HG02943 (cell line): ENCODE data around the gene RELN.

Experiments used
- ATAC-seq: cut with Tn5 transposase; IDR thresholded peaks from one replicate; pipeline ENCODE4 v1.9.1; 2021; ENCODE audit warnings: mild to moderate bottlenecking, low read depth, moderate library complexity; ENCODE audit not compliant: unreplicated experiment

RELN gene

DNA sequence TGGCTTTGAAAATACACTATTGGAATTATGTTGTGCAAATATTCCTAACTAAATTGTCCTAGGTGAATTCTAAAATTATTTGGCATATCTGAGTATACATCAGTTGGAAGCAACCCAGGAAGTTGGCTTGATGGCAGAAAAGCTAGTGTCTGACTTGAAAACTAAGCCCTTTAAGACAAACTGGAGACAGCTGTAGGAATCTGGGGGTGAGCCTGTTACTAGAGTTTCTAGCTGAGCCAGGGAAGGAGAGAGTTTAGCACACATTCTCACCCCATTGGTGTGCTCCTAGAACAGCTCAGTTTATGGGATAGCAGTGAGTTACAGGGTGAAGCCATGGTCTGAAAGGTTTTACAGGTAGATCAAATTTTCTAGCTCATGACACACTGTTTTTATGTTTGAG lies 333.2 kb downstream of the RELN start:
- ATAC-seq = no peak

DNA sequence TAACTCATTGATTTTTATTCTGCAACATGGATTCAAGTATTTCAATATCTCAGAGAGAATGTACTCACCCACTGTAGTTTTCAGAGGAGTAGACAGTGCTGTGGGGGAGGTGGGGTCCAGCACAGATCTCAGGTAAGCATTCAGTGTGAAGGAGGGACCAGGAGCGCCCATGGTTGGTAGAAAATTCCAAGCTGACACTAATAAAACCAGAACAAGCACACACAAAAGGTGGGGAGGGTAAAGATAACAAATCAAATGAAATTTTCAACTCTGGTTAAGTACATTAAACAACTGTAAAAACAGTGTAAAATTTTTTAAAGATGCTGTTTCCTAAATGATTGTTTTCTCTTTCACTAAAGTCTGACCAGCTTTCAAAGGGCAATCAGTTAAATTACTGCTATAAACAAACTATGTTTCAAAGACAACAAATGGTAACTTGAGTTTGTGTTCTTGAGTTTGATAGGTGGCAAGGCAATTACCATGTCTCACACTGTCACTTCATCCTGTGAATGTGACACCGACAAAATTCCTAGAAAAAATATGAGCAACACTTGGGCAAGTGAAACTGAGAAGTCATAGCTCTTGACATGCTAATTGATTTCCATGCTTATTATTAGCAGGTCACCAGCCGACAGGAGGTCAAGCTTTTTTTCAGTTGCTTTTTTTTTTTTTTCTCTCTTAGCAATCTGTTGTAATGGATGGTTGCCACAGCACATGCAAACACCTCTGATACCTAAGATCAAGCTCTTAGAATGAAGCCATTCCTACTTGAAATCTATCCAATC lies 337.7 kb downstream of the RELN start:
- ATAC-seq = no peak

DNA sequence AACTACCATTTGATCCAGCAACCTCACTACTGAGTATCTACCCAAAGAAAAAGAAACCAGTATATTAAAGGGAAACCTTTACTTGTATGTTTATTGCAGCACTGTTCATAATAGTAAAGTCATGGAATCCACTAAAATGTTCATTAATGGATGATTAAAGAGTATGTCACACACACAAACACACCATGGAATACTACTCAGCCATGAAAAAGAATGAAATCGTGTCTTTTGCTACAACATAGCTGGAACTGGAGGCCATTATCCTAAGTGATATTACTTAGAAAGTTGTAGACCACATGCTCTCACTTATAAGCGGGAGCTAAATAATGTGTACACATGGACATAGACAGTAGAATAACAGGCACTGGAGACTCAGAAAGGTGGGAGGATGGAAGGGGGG lies 340.4 kb downstream of the RELN start:
- no peak for ATAC-seq

DNA sequence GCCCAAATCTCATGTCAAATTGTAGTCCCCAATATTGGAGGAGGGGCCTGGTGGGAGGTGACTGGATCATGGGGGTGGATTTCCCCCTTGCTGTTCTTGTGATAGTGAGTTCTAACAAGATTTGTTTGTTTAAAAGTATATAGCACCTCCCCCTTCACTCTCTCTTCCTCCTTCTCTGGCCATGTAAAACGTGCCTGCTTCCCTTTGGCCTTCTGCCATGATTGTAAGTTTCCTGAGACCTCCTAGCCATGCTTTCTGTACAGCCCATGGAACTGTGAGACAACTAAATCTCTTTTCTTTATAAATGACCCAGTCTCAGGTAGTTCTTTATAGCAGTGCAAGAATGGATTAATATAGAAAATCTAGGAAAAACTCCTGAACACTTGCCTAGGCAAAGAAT lies 341.3 kb downstream of the RELN start:
- ATAC-seq = no peak

DNA sequence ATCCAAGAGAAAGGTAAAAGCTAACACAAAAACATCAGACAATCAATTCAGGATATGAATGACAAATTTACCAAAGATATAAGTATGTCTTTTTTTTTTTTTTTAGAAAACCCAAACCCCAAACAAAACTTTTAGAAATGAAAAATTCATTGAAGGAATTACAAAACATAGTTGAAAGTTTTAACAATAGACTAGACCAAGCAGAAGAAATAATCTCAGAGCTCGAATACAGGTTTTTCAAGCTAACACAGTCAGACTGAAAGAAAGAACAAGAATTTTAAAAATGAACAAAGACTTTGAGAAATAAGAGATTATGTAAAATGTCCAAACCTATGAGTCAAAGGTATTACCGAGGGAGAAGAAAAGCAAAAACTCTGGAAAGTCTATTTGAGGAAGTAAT lies 345.1 kb downstream of the RELN start:
- ATAC-seq = no peak

DNA sequence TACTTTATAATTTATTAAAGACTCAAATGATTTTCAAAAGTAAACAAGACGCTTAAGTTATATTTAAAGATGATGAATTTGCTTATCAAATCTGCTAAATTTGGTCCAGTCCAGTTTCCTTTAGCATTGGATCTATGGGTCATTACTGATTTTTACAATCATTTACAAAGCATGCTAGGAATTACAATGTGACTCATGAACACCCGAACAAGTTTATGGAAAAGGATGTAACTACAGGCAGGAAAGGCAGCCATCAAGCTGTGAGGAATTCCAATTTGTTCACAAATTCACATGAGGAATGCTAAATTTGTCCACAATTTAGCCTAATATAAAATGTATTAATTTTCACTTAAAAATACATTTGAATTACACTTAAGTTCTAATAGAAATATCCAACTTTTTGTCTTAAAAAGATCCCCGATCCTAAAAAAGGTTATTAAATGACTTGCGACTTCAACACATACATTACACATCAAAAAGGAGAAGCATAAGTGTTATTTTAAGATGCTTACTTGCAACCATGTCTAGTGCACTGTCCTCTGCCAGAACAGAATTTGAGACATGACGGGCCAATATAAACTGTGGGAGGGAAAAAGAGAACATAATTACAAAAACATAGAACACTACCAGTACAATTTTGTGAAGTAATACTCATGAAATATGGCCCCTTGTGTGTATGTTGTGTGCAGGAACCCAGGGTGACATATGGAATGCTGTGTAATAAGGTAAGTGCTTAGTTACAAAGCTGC lies 349.3 kb downstream of the RELN start:
- ATAC-seq = no peak

DNA sequence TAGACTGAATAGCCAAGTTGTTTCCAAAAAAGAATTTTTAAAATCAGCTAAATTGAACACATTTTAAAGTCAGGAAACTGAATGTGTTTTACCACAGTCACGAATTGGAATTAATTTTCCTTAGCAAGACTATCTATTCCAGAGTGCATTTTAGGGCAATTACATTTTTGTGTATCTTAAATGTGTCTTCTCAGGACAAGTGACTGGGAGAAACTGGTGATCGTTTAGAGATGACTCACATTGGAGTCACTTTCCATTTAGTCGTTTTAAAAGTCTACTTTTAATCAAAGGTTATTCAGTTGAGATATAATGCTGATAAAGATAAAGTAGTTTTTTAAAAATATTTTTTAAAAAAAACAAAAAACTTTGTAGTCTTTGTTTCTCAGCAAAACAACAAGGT lies 351.7 kb downstream of the RELN start:
- ATAC-seq = no peak

DNA sequence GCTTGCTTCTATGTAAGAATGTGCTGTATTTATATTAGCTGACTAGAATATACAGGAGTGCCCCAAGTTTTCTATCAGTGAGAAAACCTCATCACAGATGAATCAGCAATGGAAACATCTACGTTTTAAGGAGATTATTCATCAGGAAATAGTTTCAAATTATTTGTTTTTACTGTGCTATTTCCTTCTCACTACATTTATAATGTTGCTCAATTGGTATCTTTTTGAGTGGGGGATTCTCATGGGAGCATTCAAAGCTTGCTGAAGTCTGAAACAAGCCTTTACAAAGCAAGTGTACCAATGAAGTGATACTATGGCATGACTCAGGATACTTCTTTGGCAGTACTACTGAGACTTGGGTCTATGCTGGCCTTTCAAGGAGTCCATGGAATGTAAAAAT lies 352.4 kb downstream of the RELN start:
- ATAC-seq = no peak

DNA sequence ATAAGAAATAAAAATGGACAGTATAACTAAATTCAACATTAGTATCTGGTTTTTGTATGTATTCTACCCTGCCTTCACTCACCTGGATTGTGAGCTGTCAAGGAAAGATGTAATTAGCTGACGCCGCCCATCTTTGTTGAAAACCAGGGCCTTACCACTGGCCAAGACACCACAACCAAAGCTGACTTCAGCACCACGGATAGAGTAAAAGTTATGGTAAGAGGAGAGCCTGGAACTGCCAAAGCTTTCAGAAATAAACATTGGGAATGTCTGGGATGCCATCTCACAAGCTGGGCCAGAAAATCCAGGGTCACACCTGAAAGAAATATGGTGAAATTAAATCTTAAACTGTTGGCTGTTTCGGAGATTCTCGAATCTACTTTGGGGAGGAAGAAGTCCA lies 353.3 kb downstream of the RELN start:
- ATAC-seq = no peak

DNA sequence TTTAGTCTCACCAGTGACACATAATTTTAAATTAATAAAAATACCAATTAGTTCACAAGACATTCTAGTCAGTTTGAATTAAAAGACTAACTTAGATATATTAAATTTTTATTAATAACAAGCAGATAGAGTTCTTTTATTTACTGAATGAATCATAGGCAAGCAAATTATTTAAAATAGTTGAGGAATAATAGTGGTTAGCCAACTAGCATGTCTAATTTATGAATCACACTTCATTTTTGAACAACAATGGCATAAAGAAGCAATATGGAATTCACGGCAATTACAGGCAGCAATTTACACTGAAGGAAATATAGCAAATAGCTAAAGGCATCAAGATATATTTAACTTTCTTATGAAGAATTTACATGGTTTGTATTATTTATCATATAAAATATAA lies 356.5 kb downstream of the RELN start:
- no peak for ATAC-seq

DNA sequence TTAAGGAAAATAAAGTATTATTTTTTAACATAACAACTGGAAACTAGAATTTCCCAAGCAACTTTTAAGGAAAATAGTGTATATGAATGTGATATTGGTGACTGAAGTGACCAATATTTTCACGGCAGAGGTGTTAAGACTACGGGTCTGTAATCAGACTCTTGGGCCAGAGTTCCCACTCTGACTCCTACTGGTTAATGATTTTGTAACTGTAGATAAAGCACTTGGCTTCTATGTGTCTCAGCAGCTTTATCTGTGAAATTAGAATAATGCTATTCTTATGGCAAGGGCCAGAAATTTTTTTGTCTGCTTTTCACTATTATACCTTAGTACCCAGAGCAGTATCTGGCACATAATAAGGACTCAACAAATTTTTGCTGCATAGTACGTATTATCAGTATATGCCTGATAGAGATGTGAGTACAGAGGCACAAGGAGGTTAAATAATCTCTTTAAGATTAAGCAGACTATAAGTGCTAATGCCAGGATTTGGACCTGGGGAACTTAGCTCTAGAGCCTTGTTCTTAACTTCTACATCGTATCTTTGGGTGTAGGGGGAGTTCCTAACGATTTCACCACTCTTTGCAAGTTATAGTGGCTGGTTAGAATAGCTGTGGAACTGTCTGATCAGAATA lies 357.3 kb downstream of the RELN start:
- ATAC-seq = no peak

DNA sequence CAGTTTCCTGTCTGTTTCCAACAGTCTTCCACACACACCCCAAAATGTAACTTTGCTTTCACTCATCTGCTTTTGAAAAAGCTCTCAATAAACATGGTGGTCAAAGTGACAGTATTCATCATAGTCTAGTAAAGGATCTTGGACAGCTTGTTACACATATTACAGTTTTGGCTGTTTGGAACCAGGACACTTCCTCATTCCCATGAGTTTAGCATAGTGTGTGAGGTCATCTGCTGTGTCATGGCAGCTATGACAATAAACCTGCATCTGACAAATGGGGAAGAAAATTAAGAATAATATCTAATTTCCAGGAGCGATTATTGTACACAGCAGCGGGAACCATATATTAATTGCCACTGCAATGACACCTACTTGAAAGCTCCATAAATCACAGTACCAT lies 359.1 kb downstream of the RELN start:
- no peak for ATAC-seq

DNA sequence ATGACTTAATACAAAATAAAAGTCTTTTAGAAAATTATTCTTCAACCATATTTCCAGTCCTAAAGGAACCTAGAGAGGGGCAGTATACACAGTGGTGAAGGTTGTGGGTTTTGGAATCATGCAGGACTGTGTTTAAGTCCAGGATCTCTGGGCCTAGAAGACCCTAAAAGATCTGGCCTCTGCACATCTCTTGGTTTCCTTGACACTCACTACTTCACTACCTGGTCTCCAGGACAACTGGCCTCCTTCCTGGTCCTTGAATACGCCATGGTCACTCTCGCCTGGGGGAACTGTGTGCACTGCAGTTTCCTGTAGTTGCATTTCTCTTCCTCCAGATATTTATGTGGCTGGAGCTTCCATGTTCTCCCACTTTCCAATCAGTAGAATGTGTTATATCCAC lies 360.7 kb downstream of the RELN start:
- ATAC-seq = no peak

DNA sequence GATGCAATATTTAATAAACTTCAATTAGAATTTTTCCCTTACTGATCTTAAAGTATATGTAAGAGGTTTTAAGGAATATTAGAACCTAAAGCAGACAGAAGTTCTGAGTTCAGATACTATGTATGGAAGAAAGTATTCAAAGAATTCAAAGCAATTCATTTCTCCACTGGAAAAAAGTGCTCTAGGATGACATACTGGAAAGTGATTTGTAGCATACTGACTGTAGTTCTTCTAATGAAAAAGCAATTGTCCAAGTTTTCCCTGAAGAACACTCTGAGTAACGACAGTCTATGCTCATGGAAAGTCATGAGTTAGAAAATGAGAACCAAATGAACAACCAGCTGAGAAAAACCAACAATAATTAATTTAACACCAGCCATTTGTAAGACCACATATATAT lies 362.7 kb downstream of the RELN start:
- ATAC-seq = no peak

DNA sequence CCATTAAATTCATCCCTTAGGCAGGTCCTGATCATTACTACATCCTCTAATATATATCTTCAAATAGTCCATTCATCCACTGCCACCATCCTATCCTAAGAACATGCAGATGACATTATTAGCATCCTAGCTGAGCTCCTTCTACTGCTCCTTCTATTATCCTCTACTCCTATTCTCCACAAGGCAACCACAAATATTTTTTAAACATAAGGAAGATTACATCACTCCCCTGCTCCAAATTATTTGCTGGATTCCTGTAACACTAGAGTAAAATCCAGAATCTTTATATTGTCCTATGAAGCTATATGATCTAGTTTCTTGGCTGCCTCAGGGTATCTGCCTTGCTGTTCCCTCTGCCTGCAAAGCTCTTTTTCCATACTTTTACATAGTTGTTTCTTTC lies 367.2 kb downstream of the RELN start:
- no peak for ATAC-seq

DNA sequence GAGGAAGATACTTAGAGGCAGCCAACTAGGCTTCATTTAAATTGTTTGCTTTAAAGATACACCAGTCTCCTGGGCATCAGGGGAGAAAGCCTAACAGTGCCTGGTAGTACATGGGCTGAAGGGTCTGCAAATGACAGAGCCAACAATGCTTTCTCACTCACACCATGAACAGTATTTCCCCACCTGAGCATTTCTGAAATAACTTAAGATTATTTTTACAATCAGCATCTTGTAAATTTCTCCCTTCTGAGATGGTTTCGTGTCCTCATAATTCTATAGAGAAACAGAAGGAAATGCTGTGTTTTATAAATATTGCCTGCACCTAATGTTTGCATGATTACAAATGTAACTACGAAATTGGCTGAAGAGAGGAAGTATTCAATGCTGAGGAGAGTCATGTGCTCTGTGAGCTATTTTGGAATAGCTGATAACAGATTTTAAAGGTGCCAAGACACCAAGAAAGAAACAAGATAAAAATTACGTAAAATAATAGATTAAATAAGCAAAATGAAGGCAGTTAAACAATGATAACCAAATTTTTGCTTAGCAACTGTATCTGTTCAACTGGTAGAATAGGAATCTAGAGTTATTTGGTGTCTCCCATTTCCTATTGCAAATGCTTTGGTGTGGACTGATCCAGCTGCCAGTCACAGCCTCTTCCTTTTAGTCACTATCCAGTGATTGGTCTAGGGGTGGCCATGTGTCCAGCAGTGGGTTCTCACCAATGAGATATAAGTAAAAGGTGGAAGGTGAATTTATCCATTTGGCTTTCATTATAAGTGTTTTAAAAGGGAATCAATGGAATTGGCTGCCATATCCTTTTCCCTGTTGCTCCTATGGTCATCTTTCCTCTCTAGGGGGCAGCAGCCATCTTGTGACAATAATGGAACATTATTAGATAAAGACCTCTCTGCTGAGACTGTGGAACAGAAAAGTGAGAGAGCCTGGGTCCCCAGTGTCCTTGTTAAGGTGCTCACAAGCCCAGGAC lies 375.5 kb downstream of the RELN start:
- ATAC-seq = no peak

DNA sequence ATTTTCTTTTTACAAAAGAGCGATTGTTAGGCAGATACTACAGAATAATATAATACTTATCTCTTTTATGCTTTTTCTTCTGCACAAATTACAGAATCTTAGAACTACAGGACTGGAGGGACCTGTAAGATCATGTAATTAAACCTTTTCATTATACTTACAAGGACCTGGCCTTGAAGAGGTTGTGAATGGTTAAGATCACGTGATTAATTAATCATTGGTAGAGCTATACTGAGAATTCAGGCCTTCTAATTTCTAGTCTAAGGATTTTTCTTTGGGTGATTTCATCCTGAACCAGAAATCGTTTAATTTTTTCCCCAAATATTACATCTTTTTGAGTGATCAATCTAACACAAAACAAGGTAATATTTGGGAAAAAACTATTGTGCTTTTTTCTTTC lies 379.7 kb downstream of the RELN start:
- ATAC-seq = no peak

DNA sequence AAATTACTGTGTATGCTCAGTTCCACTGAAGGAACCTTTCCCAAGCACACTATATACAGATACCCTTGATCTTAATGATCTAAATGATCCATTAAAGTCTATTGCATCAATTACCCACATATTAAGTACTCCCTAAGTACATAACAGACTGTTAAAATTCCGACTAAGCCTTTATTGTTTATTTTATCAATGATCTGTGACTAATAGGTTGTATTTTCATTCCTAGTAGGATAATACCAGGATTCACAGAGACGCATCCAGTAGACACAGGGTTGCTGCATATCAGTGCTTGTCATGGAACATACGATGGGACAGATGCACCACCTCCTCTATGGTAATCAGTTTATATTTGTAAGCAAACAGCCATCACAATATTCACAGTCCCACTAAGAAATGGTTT lies 383.8 kb downstream of the RELN start:
- no peak for ATAC-seq

DNA sequence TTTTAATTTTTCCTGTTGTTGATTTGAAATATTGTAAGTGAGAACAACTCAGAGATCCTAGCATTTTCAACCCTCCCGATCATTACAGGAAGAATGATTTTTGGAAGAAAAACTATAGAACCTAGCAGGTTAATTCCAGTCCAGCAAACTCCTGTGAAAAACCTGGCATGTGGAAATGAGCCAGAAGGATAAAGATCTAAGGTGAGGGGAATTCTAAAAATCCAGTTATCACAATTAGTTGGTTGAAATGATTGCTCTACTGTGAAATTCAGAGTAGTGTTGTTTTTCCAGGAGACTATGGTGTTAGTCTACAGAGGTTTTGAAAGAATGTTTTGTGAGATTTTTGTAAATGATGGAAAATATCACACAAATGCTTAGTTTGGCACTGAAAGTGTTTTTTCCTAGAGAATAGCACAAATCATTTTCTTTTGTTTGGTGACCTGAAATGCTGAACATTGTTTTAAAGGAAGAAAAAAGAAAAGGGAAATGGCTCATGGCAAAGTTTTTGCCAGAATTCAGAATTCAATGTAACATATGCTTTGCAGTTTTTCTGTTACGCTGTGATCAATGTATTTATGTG lies 391.0 kb downstream of the RELN start:
- no peak for ATAC-seq

DNA sequence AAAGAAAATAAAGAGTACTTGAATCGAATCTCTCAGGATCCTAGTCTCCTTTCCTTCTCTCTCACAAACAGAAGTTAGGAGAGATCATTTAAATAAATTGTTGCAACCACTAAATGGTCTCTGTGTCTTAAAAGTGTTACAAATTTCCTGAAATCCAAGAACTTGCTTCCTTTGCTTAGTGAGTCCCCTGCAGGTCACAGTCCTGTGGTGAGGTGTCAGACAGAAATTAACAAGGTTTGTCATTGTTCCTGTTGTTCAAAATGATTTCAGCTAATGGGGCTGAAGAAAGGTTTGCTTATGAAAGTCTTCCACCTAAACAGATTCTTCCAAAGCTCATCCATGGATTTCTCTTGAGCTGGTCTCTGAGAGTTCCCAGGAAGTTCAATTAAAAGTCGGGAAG lies 391.9 kb downstream of the RELN start:
- no peak for ATAC-seq
